Measurements from ENCODE around the gene EPHB1. TPM values are rescaled to one million over a fixed set of nuclear protein-coding genes. Genes with fewer than 3 reads are reported as not detected.
A peak's percentile ranks its signal among the peaks of the same experiment; 100 is the strongest.

The EPHB1 gene
- total RNA-seq, 1 experiment from 2014 or later = not detected

GRCh38 chr3:135147657-135148056, 352.6 kb downstream of the EPHB1 start:
- in situ Hi-C loops (cut with HindIII; ENCODE audit: low pct_unique_long_range_greater_than_20kb, low sequenced_read_pairs) = no loop called here

GRCh38 chr3:135148398-135149020, 353.4 kb downstream of the EPHB1 start:
- in situ Hi-C loops (cut with HindIII; ENCODE audit: low pct_unique_long_range_greater_than_20kb, low sequenced_read_pairs) = no loop called here
- no peak for DNase-seq (ENCODE audit: low read depth, low spot score)

More at GRCh38 chr3:135147657-135148056, 352.6 kb downstream of the EPHB1 start:
- no peak for DNase-seq (ENCODE audit: low read depth, low spot score)

GRCh38 chr3:135149707-135150681, 354.9 kb downstream of the EPHB1 start:
- in situ Hi-C loops (cut with HindIII; ENCODE audit: low pct_unique_long_range_greater_than_20kb, low sequenced_read_pairs) = no loop called here
- DNase-seq (ENCODE audit: low read depth, low spot score) = no peak

- in situ Hi-C loops (cut with HindIII; ENCODE audit: low pct_unique_long_range_greater_than_20kb, low sequenced_read_pairs) = no loop called here
Observed at GRCh38 chr3:135154186-135154585, 359.1 kb downstream of the EPHB1 start.

GRCh38 chr3:135155228-135155627, 360.2 kb downstream of the EPHB1 start:
- DNase-seq (ENCODE audit: low read depth, low spot score) = no peak
- in situ Hi-C loops (cut with HindIII; ENCODE audit: low pct_unique_long_range_greater_than_20kb, low sequenced_read_pairs) = no loop called here

More at GRCh38 chr3:135154186-135154585, 359.1 kb downstream of the EPHB1 start:
- no peak for DNase-seq (ENCODE audit: low read depth, low spot score)

- in situ Hi-C loops (cut with HindIII; ENCODE audit: low pct_unique_long_range_greater_than_20kb, low sequenced_read_pairs) = no loop called here
- DNase-seq (ENCODE audit: low read depth, low spot score) = no peak
Observed at GRCh38 chr3:135155791-135156190, 360.7 kb downstream of the EPHB1 start.

GRCh38 chr3:135157045-135157740, 362.1 kb downstream of the EPHB1 start:
- in situ Hi-C loops (cut with HindIII; ENCODE audit: low pct_unique_long_range_greater_than_20kb, low sequenced_read_pairs) = no loop called here
- DNase-seq (ENCODE audit: low read depth, low spot score) = no peak

GRCh38 chr3:135158520-135158919, 363.5 kb downstream of the EPHB1 start:
- in situ Hi-C loops (cut with HindIII; ENCODE audit: low pct_unique_long_range_greater_than_20kb, low sequenced_read_pairs) = no loop called here
- no peak for DNase-seq (ENCODE audit: low read depth, low spot score)

GRCh38 chr3:135159681-135160247, 364.7 kb downstream of the EPHB1 start:
- no peak for DNase-seq (ENCODE audit: low read depth, low spot score)
- in situ Hi-C loops (cut with HindIII; ENCODE audit: low pct_unique_long_range_greater_than_20kb, low sequenced_read_pairs) = no loop called here

- no peak for DNase-seq (ENCODE audit: low read depth, low spot score)
- in situ Hi-C loops (cut with HindIII; ENCODE audit: low pct_unique_long_range_greater_than_20kb, low sequenced_read_pairs) = no loop called here
Observed at GRCh38 chr3:135161425-135161824, 366.4 kb downstream of the EPHB1 start.

GRCh38 chr3:135163701-135164100, 368.6 kb downstream of the EPHB1 start:
- in situ Hi-C loops (cut with HindIII; ENCODE audit: low pct_unique_long_range_greater_than_20kb, low sequenced_read_pairs) = no loop called here

GRCh38 chr3:135165260-135165659, 370.2 kb downstream of the EPHB1 start:
- DNase-seq (ENCODE audit: low read depth, low spot score) = peak; percentile 87
- in situ Hi-C loops (cut with HindIII; ENCODE audit: low pct_unique_long_range_greater_than_20kb, low sequenced_read_pairs) = no loop called here

More at GRCh38 chr3:135163701-135164100, 368.6 kb downstream of the EPHB1 start:
- no peak for DNase-seq (ENCODE audit: low read depth, low spot score)

- in situ Hi-C loops (cut with HindIII; ENCODE audit: low pct_unique_long_range_greater_than_20kb, low sequenced_read_pairs) = no loop called here
- DNase-seq (ENCODE audit: low read depth, low spot score) = no peak
Observed at GRCh38 chr3:135166266-135166825, 371.3 kb downstream of the EPHB1 start.

- DNase-seq (ENCODE audit: low read depth, low spot score) = no peak
- in situ Hi-C loops (cut with HindIII; ENCODE audit: low pct_unique_long_range_greater_than_20kb, low sequenced_read_pairs) = no loop called here
Observed at GRCh38 chr3:135168822-135169221, 373.8 kb downstream of the EPHB1 start.

GRCh38 chr3:135169651-135170050, 374.6 kb downstream of the EPHB1 start:
- in situ Hi-C loops (cut with HindIII; ENCODE audit: low pct_unique_long_range_greater_than_20kb, low sequenced_read_pairs) = no loop called here
- no peak for DNase-seq (ENCODE audit: low read depth, low spot score)

GRCh38 chr3:135170732-135171131, 375.7 kb downstream of the EPHB1 start:
- in situ Hi-C loops (cut with HindIII; ENCODE audit: low pct_unique_long_range_greater_than_20kb, low sequenced_read_pairs) = no loop called here
- no peak for DNase-seq (ENCODE audit: low read depth, low spot score)

- no peak for DNase-seq (ENCODE audit: low read depth, low spot score)
- in situ Hi-C loops (cut with HindIII; ENCODE audit: low pct_unique_long_range_greater_than_20kb, low sequenced_read_pairs) = no loop called here
Observed at GRCh38 chr3:135172191-135172869, 377.3 kb downstream of the EPHB1 start.
